NCI-H524 treated with DMSO at 0.1 percent for 48 hours (cell line): ENCODE results near the gene MINDY4.

Experiments used
- DNase-seq: peaks from one replicate; lab custom pipeline; 2025; lab: John Stamatoyannopoulos, UW

MINDY4 gene

DNA sequence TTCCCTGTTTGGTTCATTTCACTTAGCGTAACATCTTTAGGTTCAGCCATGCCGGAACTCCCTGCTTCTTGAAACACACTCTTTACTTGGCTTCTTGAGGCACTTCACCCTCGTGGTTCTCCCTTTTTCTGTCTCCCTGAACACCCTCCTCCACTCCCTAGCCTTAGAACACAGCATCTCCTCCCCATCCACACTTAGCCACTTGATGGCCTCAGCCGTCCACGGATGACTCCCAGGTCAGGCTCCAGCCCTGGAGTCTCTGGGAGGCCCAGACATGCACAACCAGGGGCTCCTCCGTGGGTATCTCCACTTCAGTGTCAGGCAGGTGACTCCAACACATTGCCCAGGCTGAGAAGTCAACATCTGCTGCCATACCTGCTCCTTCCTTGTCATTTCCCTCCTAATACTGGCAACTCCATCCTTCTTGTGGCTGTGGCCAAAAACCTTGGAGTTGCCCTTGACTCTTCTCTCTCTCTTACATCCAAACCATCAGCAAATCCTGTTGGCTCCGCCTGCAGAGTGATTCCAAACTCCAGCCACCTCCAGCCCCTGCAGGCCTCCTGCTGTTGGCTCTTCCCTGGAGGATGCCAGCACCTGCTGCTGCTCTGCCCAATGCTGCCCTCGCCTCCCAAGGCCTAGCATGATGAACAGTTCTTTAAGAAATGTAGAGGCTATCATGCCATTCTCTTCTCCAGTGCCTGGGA lies 27.7 kb upstream of the MINDY4 start:
- DNase-seq = no peak

DNA sequence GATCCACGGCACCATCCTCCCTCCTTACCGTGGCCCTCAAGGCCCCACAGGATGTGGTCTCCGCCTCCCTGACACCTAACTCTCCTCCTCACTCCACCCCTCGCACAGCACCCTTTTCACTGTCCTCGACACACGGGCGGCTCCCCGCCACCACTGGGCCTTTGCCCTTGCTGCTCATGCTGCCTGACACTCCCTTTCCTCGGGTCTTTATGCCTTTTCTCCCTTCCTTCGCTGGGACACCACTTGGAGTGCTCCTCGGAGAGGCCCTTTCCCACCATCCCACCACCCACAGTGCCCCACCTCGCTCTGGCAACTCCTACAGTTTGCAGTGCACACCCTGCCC lies 27.2 kb upstream of the MINDY4 start:
- no peak for DNase-seq

DNA sequence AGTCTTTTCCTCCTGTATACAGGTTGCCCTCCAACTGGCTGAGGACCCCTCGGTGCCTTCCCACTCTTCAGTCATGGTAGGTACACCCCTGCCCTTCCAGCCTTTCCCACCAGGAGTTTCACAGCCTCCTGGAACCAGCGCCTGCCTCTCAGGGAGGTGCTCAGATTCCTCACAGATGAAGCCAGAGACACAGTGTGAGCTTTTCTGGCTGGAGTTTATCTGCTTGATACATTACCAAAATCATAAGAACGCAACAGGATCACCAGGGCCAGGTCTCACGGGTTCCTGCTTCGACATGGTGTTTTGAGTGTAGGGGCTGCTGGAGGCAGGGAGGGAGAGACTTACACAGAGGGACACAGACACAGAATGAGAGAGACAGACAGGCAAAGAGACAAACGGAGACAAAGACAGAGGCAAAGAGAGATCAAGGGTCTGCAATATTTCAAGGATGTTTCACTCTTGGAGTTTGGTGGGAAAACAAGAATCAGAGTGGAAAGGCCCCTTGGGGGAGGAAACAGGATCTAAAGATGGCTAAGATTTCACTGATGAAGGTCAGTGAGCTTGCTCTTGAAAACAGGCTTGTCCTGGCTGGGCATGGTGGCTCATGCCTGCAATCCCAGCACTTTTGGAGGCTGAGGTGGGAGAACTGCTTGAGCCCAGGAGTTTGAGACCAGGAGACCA lies 25.8 kb upstream of the MINDY4 start:
- DNase-seq = no peak

DNA sequence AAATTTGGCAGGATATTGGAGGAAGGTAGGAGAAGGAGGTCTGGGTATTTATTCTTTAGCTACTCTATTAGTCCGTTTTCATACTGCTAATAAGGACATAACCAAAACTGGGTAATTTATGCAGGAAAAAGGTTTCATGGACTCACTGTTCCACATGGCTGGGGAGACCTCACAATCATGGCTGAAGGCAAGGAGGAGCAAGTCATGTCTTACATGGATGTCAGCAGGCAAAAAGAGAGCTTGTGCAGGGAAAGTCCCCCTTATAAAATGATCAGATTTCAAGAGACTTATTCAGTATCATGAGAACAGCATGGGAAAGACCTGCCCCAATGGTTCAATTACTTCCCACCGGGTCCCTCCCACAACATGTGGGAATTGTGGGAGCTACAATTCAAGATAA lies 21.2 kb upstream of the MINDY4 start:
- no peak for DNase-seq

DNA sequence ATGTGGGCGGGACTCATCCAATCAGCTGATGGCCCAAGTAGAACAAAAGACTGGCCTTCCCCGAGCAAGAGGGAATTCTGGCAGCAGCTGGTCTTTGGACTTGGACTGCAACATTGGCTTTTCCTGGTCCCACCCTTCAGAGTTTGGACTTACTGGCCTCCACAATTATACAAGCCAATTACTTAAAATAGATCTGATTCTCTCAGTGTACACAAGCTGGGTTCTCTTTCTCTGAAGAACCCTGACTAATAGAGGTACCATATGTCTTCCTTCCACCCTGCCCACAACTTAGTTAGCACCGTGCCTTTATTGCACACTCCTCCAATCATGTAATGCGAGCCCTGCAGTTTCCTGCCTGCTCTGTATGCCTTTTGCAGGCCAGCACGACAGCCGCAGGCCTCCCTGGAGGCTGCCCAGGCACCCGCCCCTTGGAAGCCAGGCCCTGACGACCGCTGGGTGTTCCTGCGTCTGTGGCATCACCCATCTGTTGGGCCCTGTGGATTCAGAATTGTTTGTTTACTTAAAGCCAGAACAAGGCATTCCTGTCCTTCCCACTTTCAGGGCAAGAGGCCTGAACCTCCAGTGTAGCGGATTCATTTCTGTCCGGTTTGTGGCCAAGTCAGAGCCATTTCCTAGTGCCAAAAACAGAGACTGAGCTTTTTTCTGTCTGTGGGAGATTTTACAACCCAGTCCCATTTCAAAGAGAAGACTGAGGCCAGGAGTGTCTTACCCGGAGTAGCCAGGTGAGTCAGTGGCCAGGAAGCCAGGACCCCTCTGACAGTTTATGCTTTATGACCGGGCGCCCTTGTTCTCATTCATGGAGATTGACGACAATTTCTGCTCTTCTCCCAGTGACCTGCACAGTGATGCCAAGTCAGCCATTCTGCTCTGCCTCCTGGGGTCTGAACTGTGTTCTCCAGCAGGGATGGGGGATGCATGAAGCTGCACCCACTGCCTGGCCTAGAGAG lies 20.2 kb upstream of the MINDY4 start:
- DNase-seq = no peak

DNA sequence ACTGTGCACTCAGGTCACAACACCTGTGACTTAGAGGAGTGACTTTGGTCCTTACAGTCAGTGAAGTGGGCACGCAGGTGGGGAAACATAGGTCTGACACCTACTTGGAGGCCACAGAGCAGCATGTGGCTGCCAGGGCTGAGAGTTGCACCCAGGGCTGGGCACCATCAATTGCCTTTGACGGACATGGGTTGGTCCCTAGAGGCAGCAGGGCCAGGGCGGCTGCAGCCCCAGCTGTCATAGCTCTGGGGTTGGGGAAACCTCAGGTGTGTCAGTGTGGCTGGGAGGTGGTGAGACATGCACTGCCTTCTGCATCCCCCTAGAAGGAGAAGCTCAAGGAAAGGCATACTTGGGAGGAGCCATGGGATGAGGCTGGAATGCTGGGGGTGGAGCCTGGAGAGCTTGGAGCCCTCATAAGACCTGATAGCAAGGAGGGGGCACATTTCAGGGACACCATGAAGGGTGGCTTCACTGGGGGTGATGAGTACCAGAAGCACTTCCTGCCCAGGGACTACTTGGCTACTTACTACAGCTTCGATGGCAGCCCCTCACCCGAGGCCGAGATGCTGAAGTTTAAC lies 19.4 kb upstream of the MINDY4 start, which contains the start of gene INMT:
Gene INMT, plus strand, starts transcription at position 440 of the 578 bp plus-strand sequence. Its CDS starts 16 bp downstream, at position 456.
- DNase-seq = no peak

DNA sequence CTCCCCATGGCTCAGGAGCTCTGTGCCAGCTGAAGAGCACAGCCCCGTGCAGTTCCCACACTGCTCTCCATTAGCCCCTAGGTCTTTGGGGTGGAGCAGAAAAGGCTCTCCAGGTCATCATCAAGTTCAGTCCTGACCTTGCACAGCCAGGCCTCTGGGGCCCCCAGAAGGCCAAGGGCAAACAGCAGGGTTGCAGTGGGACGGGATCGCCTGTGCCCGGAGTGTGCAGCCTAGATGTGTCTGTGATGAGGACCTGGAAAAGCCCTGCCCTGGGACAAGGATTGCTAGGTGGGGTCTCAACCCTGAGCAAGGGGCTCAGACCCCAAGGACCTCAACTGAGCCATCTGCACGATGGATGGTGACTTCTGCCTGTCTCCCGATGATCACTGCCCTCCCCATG lies 18.7 kb upstream of the MINDY4 start:
- no peak for DNase-seq

DNA sequence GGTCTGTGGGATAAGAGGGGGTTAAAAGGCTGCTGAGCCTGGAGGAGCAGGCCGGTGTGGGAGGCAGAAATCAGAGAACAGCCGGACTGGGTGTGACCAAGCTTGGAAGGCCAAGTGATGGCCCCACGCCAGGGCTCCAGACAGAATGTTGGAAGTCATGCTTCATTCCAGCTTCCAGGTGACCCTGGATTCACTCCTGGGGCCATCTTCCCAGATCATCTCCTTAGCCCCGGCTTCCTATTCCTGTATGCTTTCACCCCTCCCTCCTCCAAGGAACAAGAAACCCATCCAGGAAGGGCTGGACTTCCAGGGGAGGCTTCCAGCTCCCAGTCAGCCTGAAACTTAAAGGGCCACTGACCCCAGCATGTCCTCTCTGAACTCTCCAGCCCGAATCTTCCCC lies 18.2 kb upstream of the MINDY4 start:
- DNase-seq = no peak

DNA sequence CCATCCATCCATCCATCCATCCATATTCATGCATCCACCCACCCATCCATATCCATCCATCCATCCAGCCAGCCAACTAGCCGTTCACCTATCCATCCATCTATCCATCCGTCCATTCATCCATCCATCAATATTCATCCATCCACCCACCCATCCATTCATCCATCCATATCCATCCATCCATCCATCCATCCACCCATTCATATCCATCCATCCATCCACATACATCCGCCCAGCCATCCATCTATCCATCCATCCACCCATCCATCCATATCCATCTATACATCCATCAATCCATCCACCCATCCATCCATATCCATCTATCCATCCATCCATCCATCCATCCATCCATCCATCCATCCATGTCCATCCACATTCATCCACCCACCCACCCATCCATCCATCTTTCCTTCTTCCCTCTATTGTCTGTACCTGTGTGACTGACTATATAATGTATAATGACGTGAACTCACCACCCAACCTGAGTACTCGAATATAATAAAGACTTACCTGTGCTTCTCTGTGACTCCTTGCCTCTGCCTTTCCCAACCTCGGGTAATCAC lies 16.8 kb upstream of the MINDY4 start:
- DNase-seq = no peak

DNA sequence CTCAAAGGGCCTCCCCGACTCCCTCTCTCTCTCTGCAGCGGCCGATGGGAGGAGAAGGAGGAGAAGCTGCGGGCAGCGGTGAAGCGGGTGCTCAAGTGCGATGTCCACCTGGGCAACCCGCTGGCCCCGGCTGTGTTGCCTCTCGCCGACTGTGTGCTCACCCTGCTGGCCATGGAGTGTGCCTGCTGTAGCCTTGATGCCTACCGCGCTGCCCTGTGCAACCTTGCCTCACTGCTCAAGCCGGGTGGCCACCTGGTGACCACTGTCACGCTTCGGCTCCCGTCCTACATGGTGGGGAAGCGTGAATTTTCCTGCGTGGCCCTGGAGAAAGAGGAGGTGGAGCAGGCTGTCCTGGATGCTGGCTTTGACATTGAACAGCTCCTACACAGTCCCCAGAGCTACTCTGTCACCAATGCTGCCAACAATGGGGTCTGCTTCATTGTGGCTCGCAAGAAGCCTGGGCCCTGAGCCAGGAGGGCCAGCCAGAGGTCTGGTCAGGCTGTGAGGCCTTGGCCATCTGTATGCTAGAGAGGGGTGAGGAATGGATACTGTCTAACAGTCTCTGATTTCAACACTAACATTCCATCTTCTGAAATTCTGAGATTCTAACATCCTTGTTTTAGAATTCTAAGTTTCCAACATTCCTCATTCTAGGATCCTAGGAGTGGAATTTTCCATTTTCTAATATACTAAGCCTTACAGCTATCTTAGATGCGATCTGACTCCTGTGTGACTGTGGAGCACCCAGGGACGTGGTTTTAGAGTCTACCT lies 15.6 kb upstream of the MINDY4 start:
- DNase-seq = no peak

DNA sequence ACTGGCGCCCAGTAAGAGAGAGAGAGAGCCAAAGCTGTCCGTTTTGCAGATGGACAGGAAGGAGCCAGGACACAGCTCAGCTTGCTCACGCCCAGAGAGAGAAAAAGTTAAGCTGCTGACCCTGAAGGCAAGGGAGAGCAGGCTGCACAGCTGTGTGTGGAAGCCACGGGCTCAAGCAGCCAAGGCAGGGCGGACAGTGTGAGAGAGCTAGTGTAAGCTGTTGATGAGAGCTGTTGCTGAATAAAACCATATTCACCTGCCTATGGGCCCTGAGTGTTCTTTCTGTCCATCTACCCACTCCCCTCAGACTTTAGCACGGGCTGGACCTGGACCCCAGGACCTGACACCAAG lies 13.9 kb upstream of the MINDY4 start:
- no peak for DNase-seq

DNA sequence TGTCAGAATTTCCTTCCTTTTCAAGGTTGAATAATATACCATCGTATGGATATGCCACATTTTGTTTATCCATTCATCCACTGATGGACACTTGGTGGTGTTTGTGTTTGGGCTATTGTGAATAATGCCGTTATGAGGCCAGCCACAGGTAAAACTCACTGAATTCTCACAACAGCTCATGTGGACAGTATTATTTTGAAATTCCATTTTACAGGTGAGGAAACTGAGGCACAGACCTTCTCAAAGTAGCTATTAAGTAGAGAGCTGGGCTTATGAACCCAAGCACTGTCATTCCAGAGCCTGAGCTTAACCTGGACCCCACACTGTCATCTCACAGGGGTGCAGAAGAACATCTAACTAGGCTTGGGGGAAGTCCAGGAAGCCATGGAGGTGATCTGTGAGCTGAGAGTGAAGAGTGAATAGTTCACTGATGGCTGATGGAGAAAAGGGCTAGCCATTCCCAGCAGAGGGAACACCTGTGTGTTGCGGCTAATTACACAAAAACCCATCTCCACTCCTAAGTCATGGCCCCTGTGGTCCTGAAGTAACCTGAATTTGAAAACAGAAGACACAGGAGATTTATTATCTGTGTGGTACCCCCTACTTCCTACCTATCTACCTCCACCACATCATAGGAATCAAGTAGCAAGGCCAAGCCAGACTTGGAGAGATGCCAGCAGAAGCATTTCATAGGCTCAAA lies 10.6 kb upstream of the MINDY4 start:
- no peak for DNase-seq

DNA sequence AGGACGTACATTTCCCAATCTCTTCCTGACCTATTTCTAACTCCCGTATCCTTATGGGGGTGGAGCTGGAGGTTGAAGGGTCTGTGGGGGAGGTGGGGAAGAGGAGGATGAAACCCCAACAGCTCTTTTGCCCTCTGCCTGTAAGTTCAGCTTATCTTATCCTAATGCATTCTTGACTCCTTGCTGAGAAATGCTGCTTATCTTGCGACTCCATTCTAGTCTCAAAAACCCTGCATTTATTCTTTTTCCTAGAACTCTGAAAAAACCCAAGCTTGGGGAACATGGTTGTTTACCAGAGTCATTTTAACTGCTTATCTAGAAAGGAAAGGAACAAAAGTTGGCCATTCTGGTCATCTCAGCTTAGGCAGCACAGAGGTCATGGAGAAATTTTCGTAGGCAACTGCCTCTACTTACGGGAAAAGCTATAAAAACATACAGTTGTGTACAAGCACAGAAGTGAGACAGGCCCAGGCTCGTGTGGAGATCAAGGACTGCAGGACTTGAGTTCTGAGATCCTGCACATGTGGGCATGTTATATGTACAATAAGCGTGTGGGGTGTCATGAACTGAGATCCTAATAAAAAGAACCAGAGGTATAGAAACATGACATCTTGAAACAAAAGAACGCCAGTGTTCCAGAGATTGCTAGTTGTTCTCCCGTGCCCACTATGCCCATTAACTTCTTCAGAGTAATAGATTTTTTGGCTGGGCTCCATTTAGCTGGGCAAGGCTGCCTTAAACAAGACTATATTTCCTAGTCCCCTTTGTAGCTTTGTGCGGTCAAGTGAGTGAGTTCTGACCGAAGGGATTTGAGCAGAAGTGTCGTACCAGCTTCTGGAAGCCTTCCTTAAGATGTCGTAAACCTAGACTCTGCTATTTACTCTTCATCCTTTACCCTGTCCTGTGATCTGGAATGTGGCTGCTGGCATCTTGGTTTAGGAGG lies 9.7 kb upstream of the MINDY4 start:
- no peak for DNase-seq

DNA sequence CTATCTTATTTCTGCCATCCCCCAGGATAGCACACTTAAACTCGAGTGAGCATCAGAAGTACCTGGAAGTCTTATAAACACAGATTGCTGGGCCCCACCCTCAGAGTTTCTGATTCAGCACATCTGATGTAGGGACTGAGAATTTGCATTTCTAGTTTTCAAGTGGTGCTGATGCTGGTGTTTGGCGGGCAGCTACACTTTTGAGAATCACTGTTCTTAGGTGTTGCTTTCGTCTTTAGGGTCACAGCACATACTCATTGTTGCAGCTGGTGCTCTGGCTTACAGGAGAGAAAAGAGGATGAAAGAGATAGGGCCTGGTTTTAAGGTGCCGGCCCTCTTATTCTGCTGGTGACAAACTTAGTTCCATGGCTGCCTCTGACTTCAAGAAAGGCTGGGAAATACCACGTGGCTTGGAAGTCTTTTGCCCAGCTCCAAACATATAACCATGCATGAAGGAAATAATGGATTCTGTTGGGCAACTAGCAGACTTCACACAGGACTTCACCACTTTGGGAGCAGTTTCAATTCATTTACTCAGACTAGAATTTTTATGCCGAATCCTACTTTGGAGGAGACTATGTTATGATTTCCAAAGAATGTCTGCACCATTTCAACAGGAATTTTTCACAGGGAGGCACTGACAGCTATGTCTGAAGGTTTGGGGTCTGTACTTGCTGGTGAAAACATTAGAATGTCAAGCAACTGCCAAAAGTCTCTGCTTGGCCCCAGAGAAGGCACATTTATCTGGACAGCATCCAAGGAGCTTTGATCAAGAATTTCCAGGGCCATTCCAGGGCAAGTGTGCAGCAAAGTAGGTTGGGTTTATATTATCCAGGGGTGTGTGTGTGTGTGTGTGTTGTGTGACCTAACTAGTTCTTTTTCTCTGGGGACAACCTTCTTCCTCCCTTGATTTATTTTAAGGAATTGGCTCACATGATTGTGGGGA lies 6.9 kb upstream of the MINDY4 start:
- DNase-seq = no peak

DNA sequence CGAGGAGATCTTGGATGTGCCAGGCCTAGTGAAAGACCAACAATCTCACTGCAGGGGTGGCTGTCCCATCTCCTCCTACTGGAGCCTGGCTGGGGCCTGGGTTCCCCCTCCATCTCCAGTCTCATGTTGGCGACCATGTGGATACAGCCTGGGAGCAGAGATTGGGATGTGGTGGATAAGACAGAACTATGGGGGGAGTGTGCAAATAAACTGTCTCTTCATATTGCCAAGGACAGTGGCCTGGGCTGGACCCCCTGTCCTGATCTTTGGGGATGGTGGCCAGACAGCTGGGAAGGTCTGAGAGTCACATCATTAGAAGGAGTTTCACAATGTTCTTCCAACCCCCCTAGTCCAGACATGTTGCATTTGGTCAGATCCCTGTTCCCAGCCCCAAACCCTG lies 5.8 kb upstream of the MINDY4 start:
- no peak for DNase-seq

DNA sequence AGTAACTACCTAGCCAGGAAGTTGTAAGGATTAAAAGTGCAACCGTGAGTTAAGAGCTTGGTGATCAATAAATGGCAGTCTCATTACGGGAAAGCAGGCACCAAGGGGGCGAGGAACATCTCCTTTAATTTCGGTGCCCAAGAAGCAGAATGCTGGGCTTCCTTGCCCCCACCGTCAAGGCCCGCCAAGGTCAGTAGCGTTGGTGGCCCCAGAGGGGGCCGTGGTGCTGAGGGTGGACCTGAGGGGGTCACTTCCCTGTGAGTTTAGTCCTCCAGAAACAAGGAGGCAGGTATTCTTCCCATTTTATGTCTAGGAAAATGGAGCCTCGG lies 408 bp upstream of the MINDY4 start:
- DNase-seq = no peak

DNA sequence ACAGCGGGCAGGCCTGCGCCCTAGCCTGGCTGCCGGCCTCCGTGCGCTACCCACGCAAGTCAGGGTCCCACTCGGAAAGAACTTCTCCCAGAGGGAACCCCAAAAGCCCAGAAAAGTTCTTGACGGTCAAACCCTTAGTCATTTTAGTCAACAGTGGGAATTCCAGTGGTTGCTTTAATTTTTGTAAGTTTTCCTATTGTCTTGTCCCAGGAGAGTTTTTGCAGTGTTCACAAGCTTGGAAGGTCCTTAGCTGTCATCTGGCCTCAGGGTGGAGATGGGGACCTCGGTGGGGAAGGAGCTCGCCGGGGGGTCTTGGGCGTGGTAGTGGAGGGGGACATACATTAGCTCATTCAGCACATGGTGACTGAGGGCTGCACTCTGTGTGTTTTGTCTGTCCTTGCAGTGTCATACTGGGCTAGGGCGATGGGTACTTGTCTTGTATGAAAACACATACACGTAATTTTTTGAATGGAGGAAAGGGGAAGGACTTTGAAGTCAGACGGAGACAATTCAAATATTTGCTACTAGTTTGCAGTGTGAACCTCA lies 736 bp downstream of the MINDY4 start:
- no peak for DNase-seq

DNA sequence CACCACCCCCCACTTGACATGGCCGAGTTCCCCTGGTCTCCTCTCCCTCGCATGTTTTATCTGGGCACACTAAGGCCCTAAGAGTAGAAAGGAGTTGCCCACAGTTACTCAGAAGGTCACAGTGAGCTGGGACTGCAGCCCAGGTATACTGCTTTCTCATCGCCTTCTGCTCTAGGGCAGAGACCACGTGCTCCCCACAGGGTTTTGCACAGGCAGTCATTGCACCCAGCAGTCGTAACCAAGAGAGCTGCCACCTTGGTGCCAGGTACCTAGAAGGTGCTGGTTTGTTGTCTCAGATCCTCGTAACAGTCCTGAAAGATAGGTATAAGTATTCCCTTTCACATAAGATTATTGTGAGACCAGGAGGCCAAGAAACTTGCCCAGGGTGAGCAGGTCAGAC lies 1.8 kb downstream of the MINDY4 start:
- DNase-seq = no peak
